A673 (cell line): ENCODE results near the gene ZBTB20. TPM values are rescaled to one million over a fixed set of nuclear protein-coding genes. Genes with fewer than 3 reads are reported as not detected.

Experiments
- BruUV-seq: library from RNA; stranded (reverse); fragments of 400-500 nt; replicated peaks from 2 replicates; lab custom pipeline; 2021; lab: Mats Ljungman, UMichigan
- CTCF ChIA-PET: fragments of 300-600 bp; sonication (Branson Sonifier 250); formaldehyde crosslinking; loops from one replicate; lab custom pipeline; 2022; ENCODE audit warnings: antibody characterized with exemption; lab: Charles Lee
- POLR2A ChIA-PET: fragments of 300-600 bp; sonication (Branson Sonifier 250); formaldehyde crosslinking; loops from one replicate; lab custom pipeline; 2022; ENCODE audit warnings: antibody characterized with exemption; ENCODE audit not compliant: low non-redundant PET; lab: Charles Lee
- DNase-seq: peaks from one replicate; pipeline ENCODE4 v3.0.0-alpha.2; 2015; ENCODE audit warnings: low spot score
- H3K27ac ChIP-seq: fragments of 200-600 bp; sonication (generic); 2 replicates; pipeline ENCODE4 v1.5.1; 2016; ENCODE audit warnings: mixed run types, low read depth, mild to moderate bottlenecking, mixed read lengths, antibody characterized with exemption, low read length; ENCODE audit not compliant: poor library complexity, severe bottlenecking
- H3K27me3 ChIP-seq: fragments of 200-600 bp; sonication (generic); replicated peaks from 2 replicates; pipeline ENCODE4 v1.6.1; 2017; ENCODE audit warnings: mixed run types, low read depth, mild to moderate bottlenecking, mixed read lengths, antibody characterized with exemption, low read length; ENCODE audit not compliant: insufficient read depth, poor library complexity
- H3K36me3 ChIP-seq: fragments of 200-600 bp; sonication (generic); 2 replicates; pipeline ENCODE4 v1.6.1; 2016; ENCODE audit warnings: mixed run types, mild to moderate bottlenecking, mixed read lengths, antibody characterized with exemption, low read length; ENCODE audit not compliant: insufficient read depth, poor library complexity, severe bottlenecking
- H3K4me1 ChIP-seq: fragments of 200-600 bp; sonication (generic); 2 replicates; pipeline ENCODE4 v1.6.1; 2017; ENCODE audit warnings: mixed run types, mild to moderate bottlenecking, mixed read lengths, antibody characterized with exemption, low read length; ENCODE audit not compliant: insufficient read depth, poor library complexity, severe bottlenecking
- H3K4me3 ChIP-seq: fragments of 200-600 bp; sonication (generic); 2 replicates; pipeline ENCODE4 v1.5.1; 2016; ENCODE audit warnings: low read depth, mixed run types, mild to moderate bottlenecking, mixed read lengths, low read length; ENCODE audit not compliant: poor library complexity, severe bottlenecking
- H3K9me3 ChIP-seq: fragments of 200-600 bp; sonication (generic); 2 replicates; pipeline ENCODE4 v1.6.1; 2016; ENCODE audit warnings: mixed run types, low read depth, mild to moderate bottlenecking, mixed read lengths, antibody characterized with exemption, low read length; ENCODE audit not compliant: poor library complexity, severe bottlenecking
- CTCF ChIP-seq: fragments of 300-800, 200-600 bp; sonication (generic); conservative IDR thresholded peaks from 2 replicates; pipeline ENCODE4 v1.5.1; 2017; ENCODE audit warnings: low read depth, mild to moderate bottlenecking, antibody characterized with exemption, low read length, moderate library complexity, mixed read lengths
- EZH2 ChIP-seq: fragments of 200-600 bp; sonication (generic); IDR thresholded peaks from 2 replicates; pipeline ENCODE4 v1.6.1; 2017; ENCODE audit warnings: borderline replicate concordance, low read depth, mild to moderate bottlenecking, mixed read lengths, antibody characterized with exemption, low read length; ENCODE audit not compliant: poor library complexity, severe bottlenecking
- intact Hi-C: fragments of 100-400 bp; cut with micrococcal nuclease; formaldehyde crosslinking; loops from one replicate; pipeline ENCODE4 v1.10.0; 2022; ENCODE audit not compliant: unreplicated experiment
- total RNA-seq: library from RNA; stranded (reverse); gene quantifications from 2 replicates; pipeline ENCODE4 v1.2.3, GENCODE V29; 2021

The ZBTB20 gene
- total RNA-seq, 1 experiment from 2014 or later, result 13.5 TPM

GRCh38 chr3:114455432-114455831, 691.7 kb downstream of the ZBTB20 start:
- no peak for DNase-seq
- POLR2A ChIA-PET, result no interaction called here
- CTCF ChIA-PET, result interaction anchor here (0.7 kb wide), 1 partner anchor 1369 kb away, joined by 3 read pairs; no protein-coding TSS in a partner anchor
- no TSS peak for BruUV-seq
- no peaks in the 10 kb centered on the region for H3K27me3 ChIP-seq
- TF ChIP-seq EZH2, result no peak
- no peak for TF ChIP-seq CTCF
- no peaks in the 10 kb centered on the region for H3K36me3 ChIP-seq
- H3K9me3 ChIP-seq, result no peaks in the 10 kb centered on the region
- H3K4me1 ChIP-seq, result peaks cover 41% of the 10 kb centered on the region
- peak overlapping the region; percentile 58 for H3K4me3 ChIP-seq
- intact Hi-C loops, result no loop called here
- H3K27ac ChIP-seq, result no peak overlapping the region

GRCh38 chr3:114454551-114455251, 692.4 kb downstream of the ZBTB20 start:
- Histone ChIP-seq H3K27me3 (no peaks in the 10 kb centered on the region), H3K4me1 (peaks cover 48% of the 10 kb centered on the region), H3K36me3 (no peaks in the 10 kb centered on the region), H3K9me3 (no peaks in the 10 kb centered on the region), H3K27ac (peak overlapping the region; percentile 83), H3K4me3 (peak overlapping the region; percentile 58)
- ChIA-PET CTCF (interaction anchor here (0.7 kb wide), 1 partner anchor 1370 kb away, joined by 3 read pairs; no protein-coding TSS in a partner anchor), POLR2A (interaction anchor here (0.6 to 0.7 kb wide), 2 partner anchors 90 to 209 kb away, joined by 3 to 5 read pairs; no protein-coding TSS in a partner anchor)
- intact Hi-C loops, result no loop called here
- BruUV-seq, result TSS peak; percentile 85
- DNase-seq, result peak; percentile 70
- no peak for TF ChIP-seq CTCF

- intact Hi-C loops, result no loop called here
- ChIA-PET POLR2A (no interaction called here), CTCF (no interaction called here)
- H3K27me3 ChIP-seq, result no peaks in the 10 kb centered on the region
- H3K9me3 ChIP-seq, result no peaks in the 10 kb centered on the region
- peak overlapping the region; percentile 83 for H3K27ac ChIP-seq
- TF ChIP-seq CTCF (no peak), EZH2 (no peak)
- peak overlapping the region; percentile 58 for H3K4me3 ChIP-seq
- TSS peak; percentile 17 for BruUV-seq
- DNase-seq, result no peak
- H3K4me1 ChIP-seq, result peaks cover 57% of the 10 kb centered on the region
- no peaks in the 10 kb centered on the region for H3K36me3 ChIP-seq
Measured at GRCh38 chr3:114453361-114453780, 693.7 kb downstream of the ZBTB20 start.
